HFF-Myc (cell line): ENCODE data around the gene MS4A15.

Experiments used
- DNase-seq: peaks from one replicate; pipeline ENCODE4 v3.0.0-alpha.2; 2011; ENCODE audit warnings: low read depth; ENCODE audit errors: extremely low read depth
- H3K4me3 ChIP-seq: replicated peaks from 2 replicates; pipeline ENCODE4 v1.5.1; 2011; ENCODE audit warnings: low read depth, mild to moderate bottlenecking, control low read depth, low read length
- CTCF ChIP-seq: IDR thresholded peaks from 2 replicates; pipeline ENCODE4 v1.5.1; 2012; ENCODE audit warnings: mild to moderate bottlenecking, low read depth, low read length, control low read depth; ENCODE audit errors: missing control alignments

MS4A15 gene

GRCh38 chr11:60762851-60763691 lies 6.4 kb downstream of the MS4A15 start:
- TF ChIP-seq CTCF, result peak; percentile 14
- DNase-seq, result no peak
- H3K4me3 ChIP-seq, result no peak overlapping the region

- TF ChIP-seq CTCF, result no peak
- H3K4me3 ChIP-seq, result no peak overlapping the region
- no peak for DNase-seq
Observed at GRCh38 chr11:60763692-60764369, 7.2 kb downstream of the MS4A15 start.

GRCh38 chr11:60764879-60765278 lies 8.2 kb downstream of the MS4A15 start:
- no peak for DNase-seq
- no peak for TF ChIP-seq CTCF
- no peak overlapping the region for H3K4me3 ChIP-seq

GRCh38 chr11:60765355-60765754 lies 8.7 kb downstream of the MS4A15 start:
- no peak overlapping the region for H3K4me3 ChIP-seq
- no peak for DNase-seq
- TF ChIP-seq CTCF, result no peak

GRCh38 chr11:60766547-60766946 lies 9.9 kb downstream of the MS4A15 start:
- DNase-seq, result no peak
- no peak overlapping the region for H3K4me3 ChIP-seq
- no peak for TF ChIP-seq CTCF

- no peak for DNase-seq
- TF ChIP-seq CTCF, result peak; percentile 65
- H3K4me3 ChIP-seq, result no peak overlapping the region
Observed at GRCh38 chr11:60767388-60767811, 10.7 kb downstream of the MS4A15 start.
